ENCODE measurements around the gene CD79A. TPM values are rescaled to one million over a fixed set of nuclear protein-coding genes. Genes with fewer than 3 reads are reported as not detected.

The CD79A gene
- polyA plus RNA-seq, 1 donor from 2014 or later: not detected

GRCh38 chr19:41904118-41904870, 27.2 kb downstream of the CD79A start (continued):
- TF ChIP-seq MXI1 (conservative IDR thresholded peaks at IDR 0.05; ENCODE audit: poor library complexity, severe bottlenecking): no peak
- TF ChIP-seq POLR2AphosphoS5 (IDR thresholded peaks at IDR 0.05): no peak

GRCh38 chr19:41905273-41906002, 28.4 kb downstream of the CD79A start:
- no peak overlapping the region for H3K4me3 ChIP-seq (ENCODE audit: low read length)
- no peaks in the 10 kb centered on the region for H3K9me3 ChIP-seq (ENCODE audit: low read length)
- no peaks in the 10 kb centered on the region for H3K27me3 ChIP-seq (ENCODE audit: insufficient read depth, low read depth, low read length)
- H3K36me3 ChIP-seq (ENCODE audit: insufficient read depth, low read length): no peaks in the 10 kb centered on the region
- no peaks in the 10 kb centered on the region for H3K9me2 ChIP-seq (ENCODE audit: insufficient read depth, low read length)
- H3K79me2 ChIP-seq (replicated peaks; ENCODE audit: insufficient read depth, low read length): no peaks in the 10 kb centered on the region
- no peak overlapping the region for H3K4me2 ChIP-seq (ENCODE audit: low read length)
- no peak overlapping the region for H2AFZ ChIP-seq (ENCODE audit: low read depth, low read length)
- no peak for TF ChIP-seq TAF1 (IDR thresholded peaks at IDR 0.05; ENCODE audit: low read depth)
- no peak for TF ChIP-seq EZH2 (IDR thresholded peaks at IDR 0.05; ENCODE audit: borderline replicate concordance, insufficient read depth, low read length, poor library complexity, severe bottlenecking)
- TF ChIP-seq RAD21 (conservative IDR thresholded peaks at IDR 0.05): no peak
- TF ChIP-seq CTCF (IDR thresholded peaks at IDR 0.05; ENCODE audit: poor library complexity, severe bottlenecking): no peak
- TF ChIP-seq SMC3 (conservative IDR thresholded peaks at IDR 0.05; ENCODE audit: poor library complexity): no peak
- TF ChIP-seq MXI1 (conservative IDR thresholded peaks at IDR 0.05; ENCODE audit: poor library complexity, severe bottlenecking): no peak
- no peak for TF ChIP-seq REST (IDR thresholded peaks at IDR 0.05; ENCODE audit: borderline replicate concordance)
- no peak for TF ChIP-seq POLR2AphosphoS5 (IDR thresholded peaks at IDR 0.05)
- TF ChIP-seq EP300 (conservative IDR thresholded peaks at IDR 0.05; ENCODE audit: poor library complexity, severe bottlenecking): no peak
- H3K27ac ChIP-seq (ENCODE audit: low read length): no peak overlapping the region
- no peaks in the 10 kb centered on the region for H3F3A ChIP-seq (ENCODE audit: insufficient read depth, low read length, poor library complexity, severe bottlenecking)
- no peak overlapping the region for H3K9ac ChIP-seq (ENCODE audit: low read length)
- no peaks in the 10 kb centered on the region for H4K20me1 ChIP-seq (ENCODE audit: insufficient read depth)

- Histone ChIP-seq H3K4me2 (ENCODE audit: low read length) (no peak overlapping the region), H3K9ac (ENCODE audit: low read length) (no peak overlapping the region), H3F3A (ENCODE audit: insufficient read depth, low read length, poor library complexity, severe bottlenecking) (no peaks in the 10 kb centered on the region), H2AFZ (ENCODE audit: low read depth, low read length) (no peak overlapping the region), H3K36me3 (ENCODE audit: insufficient read depth, low read length) (no peaks in the 10 kb centered on the region), H3K79me2 (replicated peaks; ENCODE audit: insufficient read depth, low read length) (no peaks in the 10 kb centered on the region), H3K27ac (ENCODE audit: low read length) (no peak overlapping the region), H3K9me2 (ENCODE audit: insufficient read depth, low read length) (no peaks in the 10 kb centered on the region), H3K27me3 (ENCODE audit: insufficient read depth, low read depth, low read length) (peaks cover 8% of the 10 kb centered on the region), H3K4me3 (ENCODE audit: low read length) (no peak overlapping the region), H3K9me3 (ENCODE audit: low read length) (no peaks in the 10 kb centered on the region), H4K20me1 (ENCODE audit: insufficient read depth) (no peaks in the 10 kb centered on the region)
- TF ChIP-seq REST (IDR thresholded peaks at IDR 0.05; ENCODE audit: borderline replicate concordance): no peak
- no peak for TF ChIP-seq MXI1 (conservative IDR thresholded peaks at IDR 0.05; ENCODE audit: poor library complexity, severe bottlenecking)
- no peak for TF ChIP-seq EZH2 (IDR thresholded peaks at IDR 0.05; ENCODE audit: borderline replicate concordance, insufficient read depth, low read length, poor library complexity, severe bottlenecking)
- no peak for TF ChIP-seq SMC3 (conservative IDR thresholded peaks at IDR 0.05; ENCODE audit: poor library complexity)
Measured at GRCh38 chr19:41906271-41906670, 29.2 kb downstream of the CD79A start.

Data from neural cell (in vitro differentiated cells).